Measurements from ENCODE around the gene FUT6.

DNA sequence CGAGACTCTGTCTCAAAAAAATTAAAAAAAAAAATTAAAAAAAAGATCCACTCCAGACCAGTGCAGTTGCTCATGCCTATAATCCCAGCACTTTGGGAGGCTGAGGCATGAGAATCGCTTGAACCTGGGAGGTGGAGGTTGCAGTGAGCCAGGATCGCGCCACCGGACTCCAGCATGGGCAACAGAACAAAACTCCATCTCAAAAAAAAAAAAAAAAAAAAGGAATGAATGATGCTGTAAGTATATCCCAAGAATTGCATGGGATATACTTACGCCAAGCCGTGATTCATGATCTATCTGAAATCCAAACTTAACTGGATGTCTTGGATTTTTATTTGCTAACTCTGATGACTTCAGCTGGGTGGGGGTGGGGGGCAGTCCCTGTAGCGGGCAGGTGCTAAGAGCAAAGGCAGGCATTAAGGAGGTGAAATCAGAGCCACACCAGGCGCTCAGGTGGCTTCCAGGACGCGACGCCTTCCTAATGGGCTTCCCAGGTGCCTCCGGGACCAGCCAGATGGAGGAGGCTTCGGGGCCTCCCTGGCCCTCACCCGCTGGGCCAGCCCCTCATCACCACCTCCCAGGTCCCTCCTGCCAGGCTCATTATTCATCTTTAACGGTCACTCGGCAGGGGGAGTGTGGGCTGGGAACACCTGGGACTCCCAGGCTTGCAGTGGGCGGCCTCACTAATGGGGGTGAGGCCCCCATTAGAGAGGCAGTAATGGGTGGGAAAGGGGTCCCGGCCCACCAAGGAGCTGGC lies 42.2 kb upstream of the FUT6 start:
- TF ChIP-seq, protein P1, sequence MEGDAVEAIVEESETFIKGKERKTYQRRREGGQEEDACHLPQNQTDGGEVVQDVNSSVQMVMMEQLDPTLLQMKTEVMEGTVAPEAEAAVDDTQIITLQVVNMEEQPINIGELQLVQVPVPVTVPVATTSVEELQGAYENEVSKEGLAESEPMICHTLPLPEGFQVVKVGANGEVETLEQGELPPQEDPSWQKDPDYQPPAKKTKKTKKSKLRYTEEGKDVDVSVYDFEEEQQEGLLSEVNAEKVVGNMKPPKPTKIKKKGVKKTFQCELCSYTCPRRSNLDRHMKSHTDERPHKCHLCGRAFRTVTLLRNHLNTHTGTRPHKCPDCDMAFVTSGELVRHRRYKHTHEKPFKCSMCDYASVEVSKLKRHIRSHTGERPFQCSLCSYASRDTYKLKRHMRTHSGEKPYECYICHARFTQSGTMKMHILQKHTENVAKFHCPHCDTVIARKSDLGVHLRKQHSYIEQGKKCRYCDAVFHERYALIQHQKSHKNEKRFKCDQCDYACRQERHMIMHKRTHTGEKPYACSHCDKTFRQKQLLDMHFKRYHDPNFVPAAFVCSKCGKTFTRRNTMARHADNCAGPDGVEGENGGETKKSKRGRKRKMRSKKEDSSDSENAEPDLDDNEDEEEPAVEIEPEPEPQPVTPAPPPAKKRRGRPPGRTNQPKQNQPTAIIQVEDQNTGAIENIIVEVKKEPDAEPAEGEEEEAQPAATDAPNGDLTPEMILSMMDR (IDR thresholded peaks at IDR 0.05): no peak
- TF ChIP-seq EP300 (IDR thresholded peaks at IDR 0.05): no peak
- no peak for TF ChIP-seq POLR2AphosphoS5 (IDR thresholded peaks at IDR 0.05)
- no peak for TF ChIP-seq POLR2A (IDR thresholded peaks at IDR 0.05)
